Frontal cortex (tissue), 4 donors: ENCODE data around the gene APCDD1. TPM values are rescaled to one million over a fixed set of nuclear protein-coding genes. Genes with fewer than 3 reads are reported as not detected.
A peak's percentile ranks its signal among the peaks of the same experiment; 100 is the strongest.

ENCODE experiments used
- DNase-seq, 2 donors: peaks; one replicate each; pipeline ENCODE4 v3.0.0; 2012; ENCODE audit warnings: low spot score in 2 of 2
- FAIRE-seq: peaks from 2 replicates; lab custom pipeline; 2012; peaks lifted over from hg19 to GRCh38; lab: Jason Lieb, UNC
- total RNA-seq: library from RNA; depleted of rRNA; stranded (reverse); fragments of >200 nt; gene quantifications from one replicate; pipeline ENCODE4 v1.2.3, GENCODE V29; 2014
- donor health status: control.
- donor health status: control.
- donor health status: control.

The APCDD1 gene
- total RNA-seq, 1 donor from 2014 or later: 10.6 TPM

GRCh38 chr18:10424585-10425307 lies 29.7 kb upstream of the APCDD1 start:
- DNase-seq: no peak
- FAIRE-seq: no peak

- DNase-seq: no peak
- FAIRE-seq: no peak
Measured at GRCh38 chr18:10430677-10431076, 23.8 kb upstream of the APCDD1 start.

- no peak for DNase-seq
- FAIRE-seq: no peak
Measured at GRCh38 chr18:10431680-10432079, 22.8 kb upstream of the APCDD1 start.

GRCh38 chr18:10432781-10433180 lies 21.7 kb upstream of the APCDD1 start:
- DNase-seq: no peak
- no peak for FAIRE-seq

- no peak for FAIRE-seq
- no peak for DNase-seq
Measured at GRCh38 chr18:10436160-10436559, 18.3 kb upstream of the APCDD1 start.

- FAIRE-seq (no peak), DNase-seq (no peak)
Measured at GRCh38 chr18:10437837-10438236, 16.6 kb upstream of the APCDD1 start.

GRCh38 chr18:10439898-10440297 lies 14.5 kb upstream of the APCDD1 start:
- FAIRE-seq (no peak), DNase-seq (no peak)

- FAIRE-seq (no peak), DNase-seq (no peak)
Measured at GRCh38 chr18:10440884-10441283, 13.6 kb upstream of the APCDD1 start.

GRCh38 chr18:10441472-10441871 lies 13.0 kb upstream of the APCDD1 start:
- DNase-seq (no peak), FAIRE-seq (no peak)

GRCh38 chr18:10442551-10442971 lies 11.9 kb upstream of the APCDD1 start:
- no peak for DNase-seq
- FAIRE-seq: peak; percentile 62

- DNase-seq (no peak), FAIRE-seq (peak; percentile 8)
Measured at GRCh38 chr18:10443001-10443400, 11.4 kb upstream of the APCDD1 start.

GRCh38 chr18:10444314-10445006 lies 10.0 kb upstream of the APCDD1 start:
- FAIRE-seq: no peak

GRCh38 chr18:10449396-10449795 lies 5.0 kb upstream of the APCDD1 start:
- peak; percentile 50 for FAIRE-seq
- no peak for DNase-seq

More at GRCh38 chr18:10444314-10445006, 10.0 kb upstream of the APCDD1 start:
- no peak for DNase-seq

- FAIRE-seq (no peak), DNase-seq (no peak)
Measured at GRCh38 chr18:10450986-10451385, 3.4 kb upstream of the APCDD1 start.

- FAIRE-seq (no peak), DNase-seq (no peak)
Measured at GRCh38 chr18:10453261-10453805, 1.1 kb upstream of the APCDD1 start.

GRCh38 chr18:10454681-10455557 lies 484 bp downstream of the APCDD1 start:
- DNase-seq (no peak), FAIRE-seq (no peak)

GRCh38 chr18:10455726-10456453 lies 1.5 kb downstream of the APCDD1 start:
- DNase-seq (no peak), FAIRE-seq (no peak)

- DNase-seq (no peak), FAIRE-seq (no peak)
Measured at GRCh38 chr18:10456718-10457117, 2.3 kb downstream of the APCDD1 start.

- DNase-seq: no peak
- FAIRE-seq: no peak
Measured at GRCh38 chr18:10457128-10457527, 2.7 kb downstream of the APCDD1 start.

GRCh38 chr18:10457767-10458166 lies 3.3 kb downstream of the APCDD1 start:
- FAIRE-seq: no peak
- no peak for DNase-seq
